Spinal cord (tissue), 10 donors: Measurements from ENCODE around the gene CMYA5. TPM values are rescaled to one million over a fixed set of nuclear protein-coding genes. Genes with fewer than 3 reads are reported as not detected.

Source experiments
- DNase-seq, 6 donors: peaks; one replicate each; pipeline versions ENCODE4 v3.0.0 to v3.0.0-alpha.2; 2013 to 2015; ENCODE audit warnings: low spot score in 6 of 6, low read depth in 4 of 6
- H3K27ac ChIP-seq: one replicate; pipeline ENCODE4 v1.5.1; 2013; ENCODE audit warnings: low read depth, low read length, control low read depth
- H3K27me3 ChIP-seq: one replicate; pipeline ENCODE4 v1.6.1; 2013; ENCODE audit warnings: low read length; ENCODE audit not compliant: control insufficient read depth, insufficient read depth
- H3K36me3 ChIP-seq: one replicate; pipeline ENCODE4 v1.6.1; 2013; ENCODE audit warnings: low read length; ENCODE audit not compliant: control insufficient read depth, insufficient read depth
- H3K4me1 ChIP-seq: one replicate; pipeline ENCODE4 v1.6.1; 2013; ENCODE audit warnings: low read length; ENCODE audit not compliant: control insufficient read depth, insufficient read depth
- H3K4me3 ChIP-seq: one replicate; pipeline ENCODE4 v1.5.1; 2013; ENCODE audit warnings: low read depth, low read length, control low read depth
- H3K9me3 ChIP-seq: one replicate; pipeline ENCODE4 v1.6.1; 2013; ENCODE audit warnings: low read length; ENCODE audit not compliant: control insufficient read depth, insufficient read depth
- WGBS: methylation state at CpG from one replicate; pipeline ENCODE4 v1.1.5; 2013; ENCODE audit warnings: missing lambda C conversion rate; ENCODE audit not compliant: insufficient coverage; 5-methylcytosine and 5-hydroxymethylcytosine counted together
- polyA plus RNA-seq, 2 donors: library from polyadenylated mRNA; unstranded; fragments of 120-200 nt; gene quantifications; one replicate each; pipeline ENCODE4 v1.2.1, GENCODE V29; 2013; ENCODE audit not compliant: insufficient read length in 2 of 2
- small RNA-seq: library from RNA; depleted of rRNA; stranded (forward); fragments of <200 nt; gene quantifications from one replicate; pipeline ENCODE3, GENCODE V24; 2014; ENCODE audit warnings: low replicate concordance
- total RNA-seq, 2 donors: library from RNA; depleted of rRNA in 1 of 2; stranded (reverse); fragments of 120-200 nt in 1 of 2; fragments of >200 nt in 1 of 2; gene quantifications; one replicate each; pipeline versions ENCODE4 v1.2.3 to v1.2.4, GENCODE V29; 2013 to 2014
- donor health status: healthy.

CMYA5 gene
- total and polyA plus RNA-seq, 4 donors, result 4.0 to 9.2 (median 4.6) TPM

DNA sequence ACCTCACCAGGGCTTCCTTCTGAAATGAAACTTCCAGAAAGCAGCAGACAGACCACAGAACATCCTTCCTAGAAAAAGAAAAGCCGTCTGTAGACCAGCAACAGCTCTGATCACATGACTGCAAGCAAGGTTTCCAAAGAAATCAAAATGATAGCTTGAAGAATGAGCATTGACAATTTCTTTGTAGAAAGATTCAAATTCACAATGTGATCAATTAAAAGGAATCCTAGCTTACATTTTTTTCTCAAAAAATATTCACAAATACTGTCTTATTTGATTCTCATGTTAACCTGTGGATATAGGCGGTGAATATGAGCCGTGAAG, 156.5 kb downstream of the CMYA5 start:
- DNase-seq, result no peak
- Histone ChIP-seq H3K4me3 (no peak overlapping the region), H3K36me3 (no peaks in the 10 kb centered on the region), H3K27me3 (no peaks in the 10 kb centered on the region), H3K9me3 (no peaks in the 10 kb centered on the region), H3K4me1 (peaks cover 6% of the 10 kb centered on the region), H3K27ac (no peak overlapping the region)
- WGBS, result no CpG with 5 or more reads among the region's 3 CpGs

DNA sequence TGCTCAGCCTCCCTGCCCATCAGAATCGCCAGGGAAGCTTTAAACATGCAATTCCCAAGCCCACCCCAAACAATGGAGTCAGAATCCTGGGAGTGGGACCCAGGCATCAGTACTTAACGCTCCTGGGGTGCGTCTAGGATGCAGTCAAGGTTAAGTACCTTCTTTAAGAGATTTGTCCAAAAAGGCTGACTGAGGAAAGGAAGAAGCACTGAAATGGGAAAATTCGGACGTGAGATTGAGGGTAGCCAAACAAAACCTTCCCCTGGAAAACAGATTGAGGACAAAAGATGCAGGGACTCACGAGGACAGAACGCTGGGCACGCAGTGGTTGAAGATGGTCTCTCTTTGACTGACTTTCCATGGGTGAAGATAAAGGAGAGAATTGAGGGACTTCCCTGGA, 157.9 kb downstream of the CMYA5 start:
- Histone ChIP-seq H3K4me1 (no peaks in the 10 kb centered on the region), H3K36me3 (no peaks in the 10 kb centered on the region), H3K4me3 (no peak overlapping the region), H3K27me3 (no peaks in the 10 kb centered on the region), H3K27ac (no peak overlapping the region), H3K9me3 (no peaks in the 10 kb centered on the region)
- no peak for DNase-seq
- WGBS, result 74% methylated on average over 5 of the region's 8 CpGs

DNA sequence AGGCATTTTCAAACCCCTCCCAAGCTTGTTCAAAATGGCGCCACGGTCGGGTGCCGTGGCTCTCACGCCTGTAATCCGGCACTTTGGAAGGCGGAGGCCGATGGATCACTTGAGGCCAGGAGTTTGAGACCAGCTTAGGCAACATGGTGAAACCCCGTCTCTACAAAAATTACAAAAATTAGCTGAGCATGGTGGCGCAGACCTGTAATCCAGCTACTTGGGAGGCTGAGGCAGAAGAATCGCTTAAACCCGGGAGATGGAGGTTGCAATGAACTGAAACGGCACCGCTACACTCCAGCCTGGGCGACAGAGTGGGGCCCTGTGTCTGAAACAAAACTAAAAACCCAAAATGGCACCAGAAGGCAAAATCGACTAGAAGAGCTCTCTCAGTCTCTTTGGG, 159.4 kb downstream of the CMYA5 start:
- no peaks in the 10 kb centered on the region for H3K27me3 ChIP-seq
- no peak for DNase-seq
- 97% methylated on average over 16 of the region's 16 CpGs for WGBS

More for the DNA sequence above, 159.4 kb downstream of the CMYA5 start:
- no peak overlapping the region for H3K4me3 ChIP-seq
- no peaks in the 10 kb centered on the region for H3K4me1 ChIP-seq
- H3K9me3 ChIP-seq, result no peaks in the 10 kb centered on the region
- H3K36me3 ChIP-seq, result no peaks in the 10 kb centered on the region
- H3K27ac ChIP-seq, result no peak overlapping the region

Small RNA genes within 50 kb of the gene (small RNA-seq; reads per million reads assigned to genes)
- gene AC008496.1, result not detected

Other genes with a start within 250 kb of the CMYA5 start
- 10 to 100 TPM; 33.8 to 47.9 TPM for gene HOMER1, start 175.7 kb upstream of the CMYA5 start, total RNA-seq
- 10 to 100 TPM; 13.6 to 20.4 TPM for gene HOMER1, start 175.7 kb upstream of the CMYA5 start, polyA plus RNA-seq
- gene TENT2, start 77.4 kb upstream of the CMYA5 start, total RNA-seq, result 10 to 100 TPM; 47.4 to 90.0 TPM
- 10 to 100 TPM; 31.3 to 37.6 TPM for gene TENT2, start 77.4 kb upstream of the CMYA5 start, polyA plus RNA-seq